Chondrocyte (in vitro differentiated cells): ENCODE data around the gene ZNF823. TPM values are rescaled to one million over a fixed set of nuclear protein-coding genes. Genes with fewer than 3 reads are reported as not detected.

ENCODE experiments used
- DNase-seq: peaks from one replicate; pipeline ENCODE4 v3.0.0; 2021; ENCODE audit warnings: mixed read lengths, low spot score
- H3K27ac Mint-ChIP-seq: one replicate; pipeline ENCODE4 v1.8.0; 2021; ENCODE audit warnings: mild to moderate bottlenecking, moderate library complexity, mixed read lengths; ENCODE audit not compliant: unreplicated experiment
- H3K27me3 Mint-ChIP-seq: 2 replicates; pipeline ENCODE4 v1.8.0; 2021; ENCODE audit warnings: low read depth, mixed read lengths
- H3K36me3 Mint-ChIP-seq: 2 replicates; pipeline ENCODE4 v1.8.0; 2021; ENCODE audit warnings: low read depth, mixed read lengths
- H3K4me1 Mint-ChIP-seq: 2 replicates; pipeline ENCODE4 v1.8.0; 2021; ENCODE audit warnings: low read depth, mild to moderate bottlenecking, mixed read lengths
- H3K4me3 Mint-ChIP-seq: one replicate; pipeline ENCODE4 v1.8.0; 2021; ENCODE audit warnings: mild to moderate bottlenecking, moderate library complexity, mixed read lengths; ENCODE audit not compliant: unreplicated experiment
- H3K9me3 Mint-ChIP-seq: 2 replicates; pipeline ENCODE4 v1.8.0; 2021; ENCODE audit warnings: low read depth, mixed read lengths
- CTCF ChIP-seq: fragments of 200-600 bp; sonication (generic); IDR thresholded peaks from 2 replicates; pipeline ENCODE4 v1.5.0; 2021; ENCODE audit warnings: antibody characterized with exemption, mild to moderate bottlenecking, moderate library complexity
- total RNA-seq: library from RNA; stranded (reverse); gene quantifications from 3 replicates; pipeline ENCODE4 v1.2.1, GENCODE V29; 2021

ZNF823 gene
- total RNA-seq, 1 donor from 2014 or later: 3.7 TPM

GRCh38 chr19:11721681-11722080, 17.1 kb downstream of the ZNF823 start:
- Mint-ChIP-seq H3K4me3 (no peak overlapping the region), H3K36me3 (peaks cover 56% of the 10 kb centered on the region), H3K9me3 (peaks cover 50% of the 10 kb centered on the region), H3K27me3 (no peaks in the 10 kb centered on the region), H3K27ac (no peak overlapping the region), H3K4me1 (no peaks in the 10 kb centered on the region)
- TF ChIP-seq CTCF: no peak
- no peak for DNase-seq

- Mint-ChIP-seq H3K36me3 (peaks cover 1% of the 10 kb centered on the region), H3K27ac (no peak overlapping the region), H3K9me3 (peaks cover 11% of the 10 kb centered on the region), H3K27me3 (no peaks in the 10 kb centered on the region), H3K4me1 (no peaks in the 10 kb centered on the region), H3K4me3 (no peak overlapping the region)
- no peak for TF ChIP-seq CTCF
- DNase-seq: no peak
Observed at GRCh38 chr19:11710313-11710712, 28.4 kb downstream of the ZNF823 start.

- Mint-ChIP-seq H3K9me3 (peaks cover 4% of the 10 kb centered on the region), H3K36me3 (no peaks in the 10 kb centered on the region), H3K4me3 (no peak overlapping the region), H3K27ac (no peak overlapping the region), H3K27me3 (no peaks in the 10 kb centered on the region), H3K4me1 (no peaks in the 10 kb centered on the region)
- TF ChIP-seq CTCF: no peak
- DNase-seq: no peak
Observed at GRCh38 chr19:11708457-11708856, 30.3 kb downstream of the ZNF823 start.

GRCh38 chr19:11705474-11705873, 33.3 kb downstream of the ZNF823 start:
- H3K36me3 Mint-ChIP-seq: no peaks in the 10 kb centered on the region
- no peaks in the 10 kb centered on the region for H3K9me3 Mint-ChIP-seq
- no peak for TF ChIP-seq CTCF
- H3K4me3 Mint-ChIP-seq: no peak overlapping the region
- H3K4me1 Mint-ChIP-seq: no peaks in the 10 kb centered on the region
- no peak overlapping the region for H3K27ac Mint-ChIP-seq
- no peak for DNase-seq
- no peaks in the 10 kb centered on the region for H3K27me3 Mint-ChIP-seq

- Mint-ChIP-seq H3K9me3 (no peaks in the 10 kb centered on the region), H3K36me3 (no peaks in the 10 kb centered on the region), H3K4me1 (no peaks in the 10 kb centered on the region), H3K4me3 (no peak overlapping the region), H3K27me3 (peaks cover 1% of the 10 kb centered on the region), H3K27ac (no peak overlapping the region)
- no peak for DNase-seq
- TF ChIP-seq CTCF: no peak
Observed at GRCh38 chr19:11704626-11705025, 34.1 kb downstream of the ZNF823 start.
